Natural killer cell (primary cell): ENCODE results near the gene ACSS2. TPM values are rescaled to one million over a fixed set of nuclear protein-coding genes. Genes with fewer than 3 reads are reported as not detected.
A peak's percentile ranks its signal among the peaks of the same experiment; 100 is the strongest.

Experiments
- ATAC-seq, 3 donors: fragments of 150-1000 bp in 2 of 3; fragments of 200-7000 bp in 1 of 3; cut with Tn5 transposase; 1 replicate in 1 of 3; 2 replicates in 2 of 3; pipeline ENCODE4 v1.10.0; 2021; ENCODE audit warnings: mild to moderate bottlenecking in 2 of 3, moderate library complexity in 2 of 3
- DNase-seq, 2 donors: peaks; one replicate each; pipeline versions ENCODE4 v3.0.0 to v3.0.0-alpha.2; 2013 to 2021; ENCODE audit warnings: mixed read lengths in 1 of 2
- H3K27ac ChIP-seq: one replicate; pipeline ENCODE4 v1.5.1; 2013; ENCODE audit warnings: mild to moderate bottlenecking, low read length
- H3K27me3 ChIP-seq: one replicate; pipeline ENCODE4 v1.6.1; 2013; ENCODE audit warnings: low read length; ENCODE audit not compliant: control insufficient read depth, insufficient read depth
- H3K36me3 ChIP-seq: one replicate; pipeline ENCODE4 v1.6.1; 2013; ENCODE audit warnings: low read length; ENCODE audit not compliant: control insufficient read depth, insufficient read depth
- H3K4me1 ChIP-seq: one replicate; pipeline ENCODE4 v1.6.1; 2013; ENCODE audit warnings: low read length; ENCODE audit not compliant: control insufficient read depth, insufficient read depth
- H3K4me3 ChIP-seq: one replicate; pipeline ENCODE4 v1.5.1; 2013; ENCODE audit warnings: low read length
- H3K9me3 ChIP-seq: one replicate; pipeline ENCODE4 v1.6.1; 2013; ENCODE audit warnings: low read length; ENCODE audit not compliant: control insufficient read depth, insufficient read depth
- H3K27ac Mint-ChIP-seq, 2 donors: one replicate each; pipeline ENCODE4 v1.8.0; 2022; ENCODE audit warnings: mild to moderate bottlenecking in 2 of 2, mixed read lengths in 2 of 2, moderate library complexity in 1 of 2
- H3K27me3 Mint-ChIP-seq, 2 donors: one replicate each; pipeline ENCODE4 v1.8.0; 2022; ENCODE audit warnings: low read depth in 2 of 2, mixed read lengths in 2 of 2
- H3K36me3 Mint-ChIP-seq: one replicate; pipeline ENCODE4 v1.8.0; 2022; ENCODE audit warnings: mixed read lengths
- H3K4me1 Mint-ChIP-seq, 2 donors: one replicate each; pipeline ENCODE4 v1.8.0; 2022; ENCODE audit warnings: mixed read lengths in 2 of 2
- H3K4me3 Mint-ChIP-seq: one replicate; pipeline ENCODE4 v1.8.0; 2022; ENCODE audit warnings: mild to moderate bottlenecking, moderate library complexity, mixed read lengths
- H3K9me3 Mint-ChIP-seq, 2 donors: one replicate each; pipeline ENCODE4 v1.8.0; 2022; ENCODE audit warnings: mixed read lengths in 2 of 2
- CTCF ChIP-seq: fragments of 200-600 bp; IDR thresholded peaks from one replicate; pipeline ENCODE4 v1.8.0; 2022; ENCODE audit warnings: antibody characterized with exemption
- WGBS: methylation state at CpG from one replicate; pipeline ENCODE4 v1.1.7; 2013; ENCODE audit warnings: missing lambda C conversion rate; ENCODE audit not compliant: insufficient coverage; 5-methylcytosine and 5-hydroxymethylcytosine counted together
- intact Hi-C: fragments of 100-400 bp; cut with micrococcal nuclease; formaldehyde crosslinking; loops from one replicate; pipeline ENCODE4 v1.14.2; 2022
- total RNA-seq, 4 donors: library from RNA; stranded (reverse); fragments of 120-200 nt in 1 of 4; gene quantifications; one replicate each; pipeline versions ENCODE4 v1.2.3 to v1.2.4, GENCODE V29; 2013 to 2022

Gene ACSS2
- total RNA-seq, 3 donors from 2014 or later (not counting 1 experiment from before 2014, with no cell fraction given), result 2.4 to 11.4 (median 7.5) TPM

- TF ChIP-seq CTCF, result no peak
- Mint-ChIP-seq H3K27ac (no peak overlapping the region), H3K36me3 (no peaks in the 10 kb centered on the region), H3K4me1 (no peaks in the 10 kb centered on the region), H3K4me3 (no peak overlapping the region), H3K27me3 (no peaks in the 10 kb centered on the region), H3K9me3 (no peaks in the 10 kb centered on the region)
- 95% methylated on average over 32 of the region's 32 CpGs for whole genome bisulfite sequencing
- Histone ChIP-seq H3K36me3 (no peaks in the 10 kb centered on the region), H3K27me3 (no peaks in the 10 kb centered on the region), H3K4me3 (no peak overlapping the region), H3K4me1 (no peaks in the 10 kb centered on the region), H3K9me3 (no peaks in the 10 kb centered on the region), H3K27ac (no peak overlapping the region)
- intact Hi-C loops, result no loop called here
- no peak for DNase-seq
- no peak for ATAC-seq
Measured at GRCh38 chr20:34863421-34863965, 12.9 kb upstream of the ACSS2 start.

- Histone ChIP-seq H3K9me3 (no peaks in the 10 kb centered on the region), H3K27me3 (no peaks in the 10 kb centered on the region), H3K4me3 (no peak overlapping the region), H3K36me3 (no peaks in the 10 kb centered on the region), H3K4me1 (no peaks in the 10 kb centered on the region), H3K27ac (no peak overlapping the region)
- DNase-seq, result no peak
- H3K27ac Mint-ChIP-seq, result no peak overlapping the region
- H3K36me3 Mint-ChIP-seq, result no peaks in the 10 kb centered on the region
- no peak for TF ChIP-seq CTCF
- no peaks in the 10 kb centered on the region for H3K27me3 Mint-ChIP-seq
- ATAC-seq, result no peak
- H3K4me1 Mint-ChIP-seq, result no peaks in the 10 kb centered on the region
- no peaks in the 10 kb centered on the region for H3K9me3 Mint-ChIP-seq
- no peak overlapping the region for H3K4me3 Mint-ChIP-seq
- WGBS, result over 99% methylated on average over 5 of the region's 5 CpGs
- intact Hi-C loops, result no loop called here
Measured at GRCh38 chr20:34864216-34864615, 12.2 kb upstream of the ACSS2 start.

- H3K4me1 Mint-ChIP-seq, result peaks cover 27 to 50% of the 10 kb centered on the region in 2 donors
- peak overlapping the region; percentile 26 for H3K4me3 Mint-ChIP-seq
- Histone ChIP-seq H3K27me3 (no peaks in the 10 kb centered on the region), H3K4me1 (peaks cover 34% of the 10 kb centered on the region), H3K9me3 (no peaks in the 10 kb centered on the region), H3K27ac (no peak overlapping the region), H3K36me3 (no peaks in the 10 kb centered on the region), H3K4me3 (no peak overlapping the region)
- 97% methylated on average over 7 of the region's 7 CpGs for WGBS
- intact Hi-C loops, result no loop called here
- DNase-seq (no peak), ATAC-seq (no peak)
- peaks cover 6 to 14% of the 10 kb centered on the region in 2 donors for H3K27me3 Mint-ChIP-seq
- no peak overlapping the region for H3K27ac Mint-ChIP-seq
- H3K9me3 Mint-ChIP-seq, result no peaks in the 10 kb centered on the region
- TF ChIP-seq CTCF, result no peak
- H3K36me3 Mint-ChIP-seq, result no peaks in the 10 kb centered on the region
Measured at GRCh38 chr20:34871320-34871926, 5.0 kb upstream of the ACSS2 start.
